ENCODE data around the gene PYROXD2. TPM values are rescaled to one million over a fixed set of nuclear protein-coding genes. Genes with fewer than 3 reads are reported as not detected.

PYROXD2 gene
- total and polyA plus RNA-seq, 2 of the 13 experiments (the other 11 are each of a cell fraction or from before 2014, with no cell fraction given): 2.0 to 6.2 TPM

GRCh38 chr10:98414932-98415730 is at the start of gene PYROXD2 (continued):
- TF ChIP-seq ZNF329 (CRISPR knock-in tag; IDR thresholded peaks at IDR 0.05; ENCODE audit: low read depth): no peak
- TF ChIP-seq PCBP2 (optimal IDR thresholded peaks at IDR 0.05; ENCODE audit: low read depth, low read length, poor library complexity, severe bottlenecking): no peak
- TF ChIP-seq SP1 (IDR thresholded peaks at IDR 0.05): no peak
- TF ChIP-seq SP1 (CRISPR knock-in tag; IDR thresholded peaks at IDR 0.05): peak; percentile 35; the same call in 1 of the 2 replicates
- no peak; the same call in 1 of the 2 replicates for TF ChIP-seq RARA (CRISPR knock-in tag; IDR thresholded peaks at IDR 0.05)
- TF ChIP-seq ZNF839 (CRISPR knock-in tag; IDR thresholded peaks at IDR 0.05; ENCODE audit: borderline replicate concordance): peak; percentile 71; the same call in 1 of the 2 replicates
- TF ChIP-seq AGO1 (IDR thresholded peaks at IDR 0.05; ENCODE audit: low read depth, low read length, poor library complexity, severe bottlenecking): peak; percentile 80
- TF ChIP-seq ZBTB39 (CRISPR knock-in tag; IDR thresholded peaks at IDR 0.05): no peak
- TF ChIP-seq KLF9 (CRISPR knock-in tag; IDR thresholded peaks at IDR 0.05; ENCODE audit: low read depth): 0 out of 2 replicates have a peak, but pooled peaks have one; percentile 29
- no peak for TF ChIP-seq PHB2 (IDR thresholded peaks at IDR 0.05; ENCODE audit: partially characterized antibody)
- no peak; the same call in 1 of the 2 replicates for TF ChIP-seq TSC22D2 (CRISPR knock-in tag; IDR thresholded peaks at IDR 0.05; ENCODE audit: borderline replicate concordance)
- TF ChIP-seq CTCF (CRISPR knock-in tag; IDR thresholded peaks at IDR 0.05): 0 out of 2 replicates have a peak, but pooled peaks have one; percentile 4
- no peak for TF ChIP-seq PRDM15 (CRISPR knock-in tag; IDR thresholded peaks at IDR 0.05)
- TF ChIP-seq POLR2A (IDR thresholded peaks at IDR 0.05; ENCODE audit: insufficient read depth in 1 of 2, low read depth in 2 of 2, low read length in 2 of 2): peak; percentile 93 to 97
- TF ChIP-seq SALL2 (CRISPR knock-in tag; IDR thresholded peaks at IDR 0.05): peak; percentile 85
- peak; percentile 50; the same call in 1 of the 2 replicates for TF ChIP-seq FOXC1 (CRISPR knock-in tag; IDR thresholded peaks at IDR 0.05; ENCODE audit: borderline replicate concordance)
- TF ChIP-seq ZNF224 (CRISPR knock-in tag; IDR thresholded peaks at IDR 0.05): no peak
- peak; percentile 39; the same call in 1 of the 2 replicates for TF ChIP-seq GLI4 (CRISPR knock-in tag; IDR thresholded peaks at IDR 0.05; ENCODE audit: borderline replicate concordance)
- 0 out of 2 replicates have a peak, but pooled peaks have one; percentile 26 for TF ChIP-seq ZSCAN31 (CRISPR knock-in tag; IDR thresholded peaks at IDR 0.05; ENCODE audit: low read depth)
- no peak for TF ChIP-seq IKZF1 (IDR thresholded peaks at IDR 0.05)
- TF ChIP-seq NRL (CRISPR knock-in tag; IDR thresholded peaks at IDR 0.05; ENCODE audit: borderline replicate concordance): peak; percentile 72
